ENCODE results near the gene DERA.
"Not testable (repeated sequence)": the region's sequence is repeated elsewhere in the genome, so short reads cannot be mapped to it uniquely, and the experiment has no call there.

DERA gene

GRCh38 chr12:15910468-15910863 lies 666 bp upstream of the DERA start:
- Histone ChIP-seq H3K27ac (ENCODE audit: low read depth, low read length) (no peak overlapping the region), H3K9ac (ENCODE audit: low read length) (peak overlapping the region; percentile 95), H3K27me3 (ENCODE audit: control insufficient read depth, insufficient read depth, low read length) (peaks cover 4% of the 10 kb centered on the region; the same call in 1 of the 2 replicates), H3K36me3 (ENCODE audit: control insufficient read depth, insufficient read depth, low read length) (peaks cover 6% of the 10 kb centered on the region), H3K4me3 (ENCODE audit: low read depth, low read length) (peak overlapping the region; percentile 88), H3K4me1 (ENCODE audit: control insufficient read depth, insufficient read depth, low read length) (peaks cover 14% of the 10 kb centered on the region), H3K9me3 (ENCODE audit: control insufficient read depth, insufficient read depth, low read depth, low read length) (no peaks in the 10 kb centered on the region)

- peak overlapping the region; percentile 94; the same call in 1 of the 2 replicates for H3K27ac ChIP-seq (ENCODE audit: low read depth, low read length)
- not testable (repeated sequence) for H3K27me3 ChIP-seq (ENCODE audit: control insufficient read depth, insufficient read depth, low read length); H3K36me3 ChIP-seq (ENCODE audit: control insufficient read depth, insufficient read depth, low read length); H3K9me3 ChIP-seq (ENCODE audit: control insufficient read depth, insufficient read depth, low read depth, low read length)
- peaks cover 14% of the 10 kb centered on the region for H3K4me1 ChIP-seq (ENCODE audit: control insufficient read depth, insufficient read depth, low read length)
- peak overlapping the region; percentile 88 for H3K4me3 ChIP-seq (ENCODE audit: low read depth, low read length)
- peak overlapping the region; percentile 95 for H3K9ac ChIP-seq (ENCODE audit: low read length)
These were observed 799 bp downstream of the DERA start for GRCh38 chr12:15911931-15912330.

GRCh38 chr12:15914131-15914530 lies 3.0 kb downstream of the DERA start:
- H3K9ac ChIP-seq (ENCODE audit: low read length); H3K27me3 ChIP-seq (ENCODE audit: control insufficient read depth, insufficient read depth, low read length); H3K9me3 ChIP-seq (ENCODE audit: control insufficient read depth, insufficient read depth, low read depth, low read length); H3K4me3 ChIP-seq (ENCODE audit: low read depth, low read length); H3K27ac ChIP-seq (ENCODE audit: low read depth, low read length); H3K36me3 ChIP-seq (ENCODE audit: control insufficient read depth, insufficient read depth, low read length): not testable (repeated sequence)
- H3K4me1 ChIP-seq (ENCODE audit: control insufficient read depth, insufficient read depth, low read length), result peaks cover 14% of the 10 kb centered on the region

- H3K4me3 ChIP-seq (ENCODE audit: low read depth, low read length), result no peak overlapping the region
- peaks cover 9% of the 10 kb centered on the region; the same call in 1 of the 2 replicates for H3K4me1 ChIP-seq (ENCODE audit: control insufficient read depth, insufficient read depth, low read length)
- H3K9ac ChIP-seq (ENCODE audit: low read length), result no peak overlapping the region
- no peaks in the 10 kb centered on the region for H3K9me3 ChIP-seq (ENCODE audit: control insufficient read depth, insufficient read depth, low read depth, low read length)
- no peaks in the 10 kb centered on the region for H3K36me3 ChIP-seq (ENCODE audit: control insufficient read depth, insufficient read depth, low read length)
- no peak overlapping the region for H3K27ac ChIP-seq (ENCODE audit: low read depth, low read length)
- H3K27me3 ChIP-seq (ENCODE audit: control insufficient read depth, insufficient read depth, low read length), result no peaks in the 10 kb centered on the region
These were observed 6.9 kb downstream of the DERA start for GRCh38 chr12:15918066-15918465.

GRCh38 chr12:15919418-15919817 lies 8.3 kb downstream of the DERA start:
- H3K27me3 ChIP-seq (ENCODE audit: control insufficient read depth, insufficient read depth, low read length), result no peaks in the 10 kb centered on the region

GRCh38 chr12:15924956-15925355 lies 13.8 kb downstream of the DERA start:
- H3K4me1 ChIP-seq (ENCODE audit: control insufficient read depth, insufficient read depth, low read length), result peaks cover 20% of the 10 kb centered on the region
- H3K9ac ChIP-seq (ENCODE audit: low read length), result no peak overlapping the region
- H3K36me3 ChIP-seq (ENCODE audit: control insufficient read depth, insufficient read depth, low read length), result no peaks in the 10 kb centered on the region

More at GRCh38 chr12:15919418-15919817, 8.3 kb downstream of the DERA start:
- Histone ChIP-seq H3K9ac (ENCODE audit: low read length) (no peak overlapping the region), H3K36me3 (ENCODE audit: control insufficient read depth, insufficient read depth, low read length) (no peaks in the 10 kb centered on the region), H3K4me3 (ENCODE audit: low read depth, low read length) (no peak overlapping the region), H3K9me3 (ENCODE audit: control insufficient read depth, insufficient read depth, low read depth, low read length) (no peaks in the 10 kb centered on the region), H3K4me1 (ENCODE audit: control insufficient read depth, insufficient read depth, low read length) (peaks cover 9% of the 10 kb centered on the region; the same call in 1 of the 2 replicates), H3K27ac (ENCODE audit: low read depth, low read length) (no peak overlapping the region)

GRCh38 chr12:15928346-15928745 lies 17.2 kb downstream of the DERA start:
- H3K9me3 ChIP-seq (ENCODE audit: control insufficient read depth, insufficient read depth, low read depth, low read length), result no peaks in the 10 kb centered on the region
- H3K27me3 ChIP-seq (ENCODE audit: control insufficient read depth, insufficient read depth, low read length), result no peaks in the 10 kb centered on the region
- peaks cover 23% of the 10 kb centered on the region for H3K4me1 ChIP-seq (ENCODE audit: control insufficient read depth, insufficient read depth, low read length)
- no peak overlapping the region for H3K27ac ChIP-seq (ENCODE audit: low read depth, low read length)
- H3K4me3 ChIP-seq (ENCODE audit: low read depth, low read length), result no peak overlapping the region
- no peak overlapping the region for H3K9ac ChIP-seq (ENCODE audit: low read length)
- H3K36me3 ChIP-seq (ENCODE audit: control insufficient read depth, insufficient read depth, low read length), result no peaks in the 10 kb centered on the region

More at GRCh38 chr12:15924956-15925355, 13.8 kb downstream of the DERA start:
- H3K4me3 ChIP-seq (ENCODE audit: low read depth, low read length), result no peak overlapping the region
- no peak overlapping the region for H3K27ac ChIP-seq (ENCODE audit: low read depth, low read length)
- no peaks in the 10 kb centered on the region for H3K9me3 ChIP-seq (ENCODE audit: control insufficient read depth, insufficient read depth, low read depth, low read length)
- no peaks in the 10 kb centered on the region for H3K27me3 ChIP-seq (ENCODE audit: control insufficient read depth, insufficient read depth, low read length)

GRCh38 chr12:15928870-15929571 lies 17.9 kb downstream of the DERA start:
- Histone ChIP-seq H3K9me3 (ENCODE audit: control insufficient read depth, insufficient read depth, low read depth, low read length) (no peaks in the 10 kb centered on the region), H3K27ac (ENCODE audit: low read depth, low read length) (no peak overlapping the region), H3K9ac (ENCODE audit: low read length) (no peak overlapping the region), H3K27me3 (ENCODE audit: control insufficient read depth, insufficient read depth, low read length) (no peaks in the 10 kb centered on the region), H3K4me3 (ENCODE audit: low read depth, low read length) (no peak overlapping the region), H3K4me1 (ENCODE audit: control insufficient read depth, insufficient read depth, low read length) (peaks cover 23% of the 10 kb centered on the region), H3K36me3 (ENCODE audit: control insufficient read depth, insufficient read depth, low read length) (no peaks in the 10 kb centered on the region)

- H3K27me3 ChIP-seq (ENCODE audit: control insufficient read depth, insufficient read depth, low read length), result no peaks in the 10 kb centered on the region
- no peaks in the 10 kb centered on the region for H3K36me3 ChIP-seq (ENCODE audit: control insufficient read depth, insufficient read depth, low read length)
- no peak overlapping the region for H3K27ac ChIP-seq (ENCODE audit: low read depth, low read length)
- no peak overlapping the region for H3K4me3 ChIP-seq (ENCODE audit: low read depth, low read length)
- no peak overlapping the region for H3K9ac ChIP-seq (ENCODE audit: low read length)
- no peaks in the 10 kb centered on the region for H3K9me3 ChIP-seq (ENCODE audit: control insufficient read depth, insufficient read depth, low read depth, low read length)
- H3K4me1 ChIP-seq (ENCODE audit: control insufficient read depth, insufficient read depth, low read length), result peaks cover 20% of the 10 kb centered on the region
These were observed 20.5 kb downstream of the DERA start for GRCh38 chr12:15931590-15932053.

GRCh38 chr12:15932327-15932726 lies 21.2 kb downstream of the DERA start:
- peaks cover 20% of the 10 kb centered on the region for H3K4me1 ChIP-seq (ENCODE audit: control insufficient read depth, insufficient read depth, low read length)
- H3K36me3 ChIP-seq (ENCODE audit: control insufficient read depth, insufficient read depth, low read length), result no peaks in the 10 kb centered on the region
- no peaks in the 10 kb centered on the region for H3K9me3 ChIP-seq (ENCODE audit: control insufficient read depth, insufficient read depth, low read depth, low read length)
- H3K27ac ChIP-seq (ENCODE audit: low read depth, low read length), result no peak overlapping the region
- H3K27me3 ChIP-seq (ENCODE audit: control insufficient read depth, insufficient read depth, low read length), result no peaks in the 10 kb centered on the region
- H3K4me3 ChIP-seq (ENCODE audit: low read depth, low read length), result no peak overlapping the region
- no peak overlapping the region for H3K9ac ChIP-seq (ENCODE audit: low read length)

GRCh38 chr12:15932971-15933370 lies 21.8 kb downstream of the DERA start:
- Histone ChIP-seq H3K9ac (ENCODE audit: low read length) (no peak overlapping the region), H3K27me3 (ENCODE audit: control insufficient read depth, insufficient read depth, low read length) (no peaks in the 10 kb centered on the region), H3K36me3 (ENCODE audit: control insufficient read depth, insufficient read depth, low read length) (no peaks in the 10 kb centered on the region), H3K4me3 (ENCODE audit: low read depth, low read length) (no peak overlapping the region), H3K9me3 (ENCODE audit: control insufficient read depth, insufficient read depth, low read depth, low read length) (no peaks in the 10 kb centered on the region), H3K27ac (ENCODE audit: low read depth, low read length) (no peak overlapping the region), H3K4me1 (ENCODE audit: control insufficient read depth, insufficient read depth, low read length) (peaks cover 20% of the 10 kb centered on the region)

Data from HUES6 (cell line).